Left kidney (tissue), 2 donors: ENCODE results near the gene HOXB7. TPM values are rescaled to one million over a fixed set of nuclear protein-coding genes. Genes with fewer than 3 reads are reported as not detected.

Experiments
- DNase-seq: peaks from one replicate; pipeline ENCODE4 v3.0.0-alpha.2; 2013
- polyA plus RNA-seq: library from polyadenylated mRNA; unstranded; fragments of 120-200 nt; gene quantifications from one replicate; pipeline ENCODE4 v1.2.1, GENCODE V29; 2013; ENCODE audit not compliant: insufficient read length

The HOXB7 gene
- polyA plus RNA-seq, 1 donor: 39.8 TPM

GRCh38 chr17:48567646-48568354, 43.0 kb downstream of the HOXB7 start:
- no peak for DNase-seq

DNA sequence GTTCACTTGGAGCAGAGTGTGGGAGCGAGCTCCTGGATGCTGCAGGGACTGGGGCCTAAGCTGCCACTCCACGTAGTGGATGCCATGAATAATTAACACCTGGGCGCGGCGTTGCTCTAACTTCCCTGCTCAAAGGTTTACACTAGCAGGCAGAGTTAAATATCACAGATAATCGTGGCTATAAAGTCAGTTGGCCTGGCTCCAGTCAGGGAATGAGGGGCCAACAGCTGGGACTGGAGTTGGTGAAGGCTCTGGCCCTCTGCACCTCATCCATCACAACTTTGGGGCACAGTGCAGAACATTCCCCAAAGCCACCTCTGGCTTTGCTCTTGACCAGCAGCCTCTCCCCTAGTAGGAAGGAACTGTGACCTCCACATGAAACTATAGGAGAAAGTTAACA, 43.6 kb downstream of the HOXB7 start:
- DNase-seq: no peak

DNA sequence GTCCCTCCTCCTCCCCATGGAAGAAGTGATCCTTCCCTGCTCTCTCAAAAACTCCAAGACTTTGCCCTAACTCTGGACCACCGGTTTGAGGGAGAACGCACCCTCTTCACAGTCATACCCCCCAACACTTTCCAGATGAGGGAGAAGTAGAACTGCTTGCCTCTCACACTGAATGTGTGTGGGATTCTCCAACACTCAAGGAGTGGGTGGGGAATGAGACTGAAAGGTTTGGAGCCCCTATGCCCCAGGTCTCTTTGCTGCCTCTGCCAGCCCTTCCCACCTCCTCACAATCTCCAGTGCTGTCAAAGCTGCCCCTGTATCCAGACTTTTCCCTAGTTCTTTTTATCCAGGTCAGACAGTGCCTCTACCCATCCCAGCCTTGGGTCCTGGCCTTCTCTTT, 44.1 kb downstream of the HOXB7 start:
- DNase-seq: no peak

DNA sequence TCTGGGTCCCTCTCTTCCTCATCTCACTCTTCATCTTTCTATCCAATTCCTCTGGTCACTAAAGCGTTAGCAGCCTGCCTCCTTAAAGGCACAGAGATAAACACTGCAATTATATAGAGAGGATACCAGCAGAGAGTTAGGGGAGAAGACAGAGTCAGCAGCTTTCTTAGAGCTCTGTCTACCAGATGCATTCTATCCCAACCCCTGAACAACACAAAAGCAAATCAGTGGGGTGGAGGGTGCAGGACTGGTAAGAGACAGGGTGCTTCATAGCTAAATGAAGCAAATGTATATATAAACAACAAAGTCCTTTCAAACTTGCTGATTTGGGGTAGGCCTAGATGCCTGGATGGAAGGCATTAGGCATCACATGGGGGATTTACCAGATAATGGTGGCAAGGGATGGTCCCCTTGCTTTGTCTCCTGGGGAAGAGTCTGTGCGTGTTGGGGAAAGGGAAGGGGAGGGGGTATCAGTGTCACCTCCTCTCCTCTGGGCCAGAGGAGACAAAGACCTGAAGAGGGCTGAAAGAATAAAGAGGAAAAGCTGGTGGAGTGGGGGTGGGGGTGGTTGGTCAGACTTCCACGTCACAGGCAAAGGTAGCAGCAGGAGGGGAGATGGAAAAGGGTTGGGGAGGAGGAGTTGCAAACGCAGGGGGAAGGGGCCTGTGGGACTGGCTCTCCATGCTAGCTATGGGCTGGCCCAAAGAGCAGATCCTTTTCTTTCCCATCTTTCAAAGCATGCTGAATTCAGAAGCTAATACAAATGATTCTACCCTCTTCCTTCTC, 44.7 kb downstream of the HOXB7 start:
- no peak for DNase-seq

DNA sequence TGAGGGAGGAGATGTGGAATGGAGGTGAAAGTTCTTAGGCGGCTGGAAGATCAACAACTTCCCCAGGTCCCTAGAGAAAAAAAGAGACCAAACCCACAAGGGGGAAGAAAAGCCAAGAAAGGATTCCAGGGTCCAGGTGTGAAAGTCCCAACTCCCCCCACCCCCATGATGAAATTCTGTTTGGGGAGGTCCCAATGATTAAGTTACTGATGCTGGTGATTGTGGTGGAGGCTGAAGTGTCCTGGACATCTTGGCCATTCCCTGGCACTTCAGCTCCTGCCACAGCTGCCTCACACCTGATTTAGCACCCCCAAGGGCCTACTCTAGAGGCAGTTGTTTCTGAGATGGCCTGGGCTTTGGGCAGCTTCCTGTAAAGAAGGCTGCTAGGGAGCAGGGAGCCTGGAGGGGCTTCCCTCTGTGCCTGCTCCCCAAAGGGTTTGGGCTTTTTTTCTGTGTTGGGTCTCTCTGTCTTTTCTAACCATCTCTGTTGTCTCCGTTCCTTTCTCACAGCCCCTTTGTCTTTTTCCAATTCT, 45.7 kb downstream of the HOXB7 start:
- DNase-seq: no peak

GRCh38 chr17:48564188-48565021, 46.4 kb downstream of the HOXB7 start:
- DNase-seq: no peak

GRCh38 chr17:48563867-48564187, 47.0 kb downstream of the HOXB7 start:
- DNase-seq: no peak

DNA sequence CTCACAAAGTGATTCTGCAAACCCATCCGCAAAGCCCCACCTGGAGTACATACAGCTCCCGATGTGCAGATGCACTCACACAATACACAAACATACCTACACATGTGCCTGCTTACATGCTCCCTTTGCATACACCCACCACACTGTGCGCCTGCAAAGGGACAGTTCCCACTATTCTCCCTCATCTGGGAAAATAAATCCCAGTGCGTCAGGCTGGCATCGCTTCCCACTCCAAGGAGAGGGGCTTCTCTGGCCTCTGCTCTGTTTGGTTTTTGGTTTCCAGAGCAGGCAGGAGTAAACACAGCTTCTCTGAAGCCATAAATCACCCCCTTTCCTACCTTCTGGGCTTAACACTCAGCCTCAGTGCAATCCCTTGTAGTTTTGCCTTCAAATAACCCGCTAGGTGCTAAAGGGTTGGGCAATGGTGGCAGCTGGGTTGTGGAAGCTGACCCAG, 47.4 kb downstream of the HOXB7 start:
- peak; percentile 85 for DNase-seq

DNA sequence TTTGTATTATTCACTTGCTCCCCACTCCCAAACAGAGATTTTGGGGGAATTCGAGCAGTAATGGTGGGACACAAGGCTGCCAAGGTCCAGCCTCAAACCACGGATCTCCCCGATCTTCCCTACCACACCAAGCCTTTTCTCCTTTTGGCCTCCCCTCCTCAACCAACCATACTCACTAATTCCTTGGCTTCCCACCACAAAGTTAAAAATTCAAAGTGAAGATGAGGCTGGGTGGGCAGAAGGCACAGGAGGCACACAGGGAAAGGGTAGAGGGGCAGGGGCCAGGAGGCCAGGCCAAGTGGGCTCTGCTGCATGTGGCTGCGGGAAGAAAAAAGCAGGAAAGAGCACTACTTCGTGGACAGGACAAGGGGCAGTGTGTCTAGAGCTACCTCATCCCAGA, 47.9 kb downstream of the HOXB7 start:
- no peak for DNase-seq

- DNase-seq: no peak
Measured at GRCh38 chr17:48561884-48562810, 48.7 kb downstream of the HOXB7 start.

DNA sequence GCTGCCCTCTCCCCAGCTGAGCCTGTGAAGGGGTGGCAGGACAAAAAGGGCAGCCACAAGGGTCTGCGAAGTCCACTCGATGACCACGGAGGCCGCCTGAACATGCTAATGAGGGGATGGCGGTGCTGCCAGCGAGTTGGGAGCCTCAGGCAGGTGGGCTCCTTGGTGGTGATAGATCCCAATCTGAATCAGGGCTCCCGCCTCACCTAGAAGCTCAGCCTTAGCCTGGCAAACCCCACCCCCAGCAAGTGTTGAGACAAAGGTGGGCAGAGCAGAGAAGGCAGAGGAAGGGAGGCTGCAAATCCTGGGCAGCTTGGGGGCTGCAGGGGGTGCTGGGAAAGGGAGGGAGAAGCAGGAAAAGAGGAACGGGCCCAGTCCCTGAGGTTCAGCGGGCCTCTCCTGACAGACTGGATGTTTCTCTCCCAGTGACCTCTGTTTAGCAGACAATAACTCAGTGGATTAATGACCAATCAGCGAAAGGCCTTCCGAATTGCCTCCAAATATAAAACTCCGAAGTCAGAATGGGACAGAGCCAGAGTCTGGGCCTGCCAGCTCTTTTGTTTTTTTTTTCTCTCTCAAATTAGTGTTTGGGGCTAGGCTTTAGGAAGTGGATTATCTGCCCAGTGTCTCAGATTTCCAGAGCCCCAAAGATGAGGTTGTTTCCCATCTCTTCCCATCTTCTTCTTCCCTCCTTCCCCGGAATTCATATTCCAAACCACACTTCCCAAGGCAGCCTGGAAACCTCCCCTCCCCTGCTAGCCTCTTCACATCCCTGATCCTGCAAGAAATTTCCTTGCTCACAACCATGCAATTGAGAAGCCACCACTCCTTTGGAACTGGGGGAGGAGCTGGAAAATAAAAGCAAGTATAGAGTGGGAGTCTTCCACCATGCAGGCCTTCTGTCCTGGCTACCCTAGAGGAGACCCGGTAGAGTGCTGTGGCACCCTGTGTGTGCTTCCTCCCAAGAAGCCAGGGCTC, 50.7 kb downstream of the HOXB7 start:
- no peak for DNase-seq

GRCh38 chr17:48559122-48559839, 51.5 kb downstream of the HOXB7 start:
- no peak for DNase-seq

DNA sequence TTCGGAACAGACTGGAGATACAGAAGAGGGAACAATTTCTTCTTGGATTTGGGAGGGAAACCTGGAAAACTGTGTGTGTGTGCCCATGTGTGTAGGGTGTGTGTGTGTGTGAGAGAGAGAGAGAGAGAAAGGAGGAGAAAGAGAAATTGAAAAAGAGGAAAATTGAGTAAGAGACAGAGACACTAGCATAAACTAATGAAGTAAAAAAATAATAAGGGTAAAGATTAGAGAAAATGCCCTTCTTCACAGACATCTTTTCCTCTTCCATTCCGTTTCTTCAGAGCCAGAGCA, 52.0 kb downstream of the HOXB7 start:
- no peak for DNase-seq

GRCh38 chr17:48558057-48558830, 52.6 kb downstream of the HOXB7 start:
- no peak for DNase-seq
